Parathyroid adenoma (tissue), 2 donors: ENCODE data around the gene TMCC1.

Source experiments
- H2AFZ ChIP-seq: fragments of 300-600 bp; sonication (generic); one replicate; pipeline ENCODE4 v1.7.0; 2017; ENCODE audit warnings: antibody characterized with exemption, mild to moderate bottlenecking
- H3K27ac ChIP-seq: fragments of 300-600 bp; sonication (generic); one replicate; pipeline ENCODE4 v1.7.0; 2017
- H3K27me3 ChIP-seq: fragments of 300-600 bp; sonication (generic); one replicate; pipeline ENCODE4 v1.7.0; 2017; ENCODE audit warnings: low read length; ENCODE audit not compliant: control insufficient read depth, insufficient read depth
- H3K36me3 ChIP-seq: fragments of 300-600 bp; sonication (generic); one replicate; pipeline ENCODE4 v1.7.0; 2017; ENCODE audit warnings: low read length; ENCODE audit not compliant: control insufficient read depth, insufficient read depth
- H3K4me1 ChIP-seq: fragments of 300-600 bp; sonication (generic); one replicate; pipeline ENCODE4 v1.7.0; 2017; ENCODE audit warnings: control low read depth
- H3K4me2 ChIP-seq: fragments of 300-600 bp; sonication (generic); one replicate; pipeline ENCODE4 v1.7.0; 2017; ENCODE audit warnings: low read length
- H3K4me3 ChIP-seq: fragments of 300-600 bp; sonication (generic); one replicate; pipeline ENCODE4 v1.7.0; 2017; ENCODE audit warnings: low read depth, low read length
- H3K79me2 ChIP-seq: fragments of 300-600 bp; sonication (generic); one replicate; pipeline ENCODE4 v1.7.0; 2017; ENCODE audit warnings: control low read depth
- H3K9ac ChIP-seq: fragments of 300-600 bp; sonication (generic); one replicate; pipeline ENCODE4 v1.7.0; 2017; ENCODE audit warnings: mild to moderate bottlenecking
- H3K9me3 ChIP-seq: fragments of 300-600 bp; sonication (generic); one replicate; pipeline ENCODE4 v1.7.0; 2017; ENCODE audit warnings: low read length; ENCODE audit not compliant: control insufficient read depth
- TF ChIP-seq, protein P1 (sequence below): fragments of 300-600 bp; sonication (generic); IDR thresholded peaks from one replicate; pipeline ENCODE4 v1.7.0; 2017; ENCODE audit warnings: antibody characterized with exemption, mild to moderate bottlenecking
- donor health status: primary hyperparathyroidism.

The TMCC1 gene

DNA sequence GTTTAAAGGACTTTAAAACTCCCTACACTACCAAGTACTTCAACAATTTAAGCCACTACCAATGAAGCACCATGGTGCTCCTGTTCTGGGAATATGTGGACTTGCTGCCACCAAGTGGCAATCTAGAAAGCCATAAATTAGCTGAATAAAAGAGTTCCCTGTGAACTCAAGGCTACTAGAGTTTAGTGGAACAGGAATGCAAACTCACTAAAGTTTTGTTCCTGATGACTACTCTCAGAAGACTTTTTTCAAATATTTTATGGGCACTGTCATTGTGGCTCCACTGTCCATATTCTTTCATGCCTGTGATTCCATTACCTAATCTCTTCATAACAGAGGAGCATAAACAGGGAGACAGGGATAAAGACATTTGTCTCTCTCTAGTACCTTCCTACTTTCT lies 63.9 kb downstream of the TMCC1 start:
- TF ChIP-seq, protein P1, sequence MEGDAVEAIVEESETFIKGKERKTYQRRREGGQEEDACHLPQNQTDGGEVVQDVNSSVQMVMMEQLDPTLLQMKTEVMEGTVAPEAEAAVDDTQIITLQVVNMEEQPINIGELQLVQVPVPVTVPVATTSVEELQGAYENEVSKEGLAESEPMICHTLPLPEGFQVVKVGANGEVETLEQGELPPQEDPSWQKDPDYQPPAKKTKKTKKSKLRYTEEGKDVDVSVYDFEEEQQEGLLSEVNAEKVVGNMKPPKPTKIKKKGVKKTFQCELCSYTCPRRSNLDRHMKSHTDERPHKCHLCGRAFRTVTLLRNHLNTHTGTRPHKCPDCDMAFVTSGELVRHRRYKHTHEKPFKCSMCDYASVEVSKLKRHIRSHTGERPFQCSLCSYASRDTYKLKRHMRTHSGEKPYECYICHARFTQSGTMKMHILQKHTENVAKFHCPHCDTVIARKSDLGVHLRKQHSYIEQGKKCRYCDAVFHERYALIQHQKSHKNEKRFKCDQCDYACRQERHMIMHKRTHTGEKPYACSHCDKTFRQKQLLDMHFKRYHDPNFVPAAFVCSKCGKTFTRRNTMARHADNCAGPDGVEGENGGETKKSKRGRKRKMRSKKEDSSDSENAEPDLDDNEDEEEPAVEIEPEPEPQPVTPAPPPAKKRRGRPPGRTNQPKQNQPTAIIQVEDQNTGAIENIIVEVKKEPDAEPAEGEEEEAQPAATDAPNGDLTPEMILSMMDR, result peak; percentile 70
- H3K9me3 ChIP-seq, result no peaks in the 10 kb centered on the region
- H3K4me1 ChIP-seq, result peaks cover 5% of the 10 kb centered on the region
- H3K27me3 ChIP-seq, result no peaks in the 10 kb centered on the region
- H3K9ac ChIP-seq, result no peak overlapping the region
- H3K27ac ChIP-seq, result no peak overlapping the region
- H3K36me3 ChIP-seq, result no peaks in the 10 kb centered on the region
- H3K4me2 ChIP-seq, result no peak overlapping the region
- no peak overlapping the region for H2AFZ ChIP-seq
- no peak overlapping the region for H3K4me3 ChIP-seq
- peaks cover 11% of the 10 kb centered on the region for H3K79me2 ChIP-seq

DNA sequence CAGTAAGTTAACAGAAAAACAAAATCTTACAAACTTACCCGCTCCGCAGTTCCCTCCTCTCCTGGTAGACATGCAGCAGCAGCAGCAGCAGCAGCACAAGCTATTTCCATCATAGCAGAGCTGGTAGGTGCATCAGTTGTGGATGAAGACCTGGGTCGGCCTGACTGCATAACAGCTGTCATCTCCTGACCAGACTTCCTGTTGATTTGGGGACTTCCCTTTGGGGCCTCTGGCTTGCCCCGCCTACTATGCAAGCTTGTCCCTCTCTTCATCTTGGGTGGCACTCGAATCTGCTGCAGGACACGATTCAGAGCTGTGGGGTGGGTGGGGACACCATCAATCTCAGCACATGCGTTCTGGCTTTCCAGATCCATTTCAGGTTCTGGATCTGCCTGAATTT lies 65.7 kb downstream of the TMCC1 start:
- TF ChIP-seq, protein P1, result no peak
- Histone ChIP-seq H2AFZ (no peak overlapping the region), H3K79me2 (peaks cover 14% of the 10 kb centered on the region), H3K4me1 (peaks cover 7% of the 10 kb centered on the region), H3K4me3 (no peak overlapping the region), H3K4me2 (no peak overlapping the region), H3K36me3 (no peaks in the 10 kb centered on the region), H3K27ac (no peak overlapping the region), H3K9me3 (no peaks in the 10 kb centered on the region), H3K9ac (no peak overlapping the region), H3K27me3 (no peaks in the 10 kb centered on the region)

DNA sequence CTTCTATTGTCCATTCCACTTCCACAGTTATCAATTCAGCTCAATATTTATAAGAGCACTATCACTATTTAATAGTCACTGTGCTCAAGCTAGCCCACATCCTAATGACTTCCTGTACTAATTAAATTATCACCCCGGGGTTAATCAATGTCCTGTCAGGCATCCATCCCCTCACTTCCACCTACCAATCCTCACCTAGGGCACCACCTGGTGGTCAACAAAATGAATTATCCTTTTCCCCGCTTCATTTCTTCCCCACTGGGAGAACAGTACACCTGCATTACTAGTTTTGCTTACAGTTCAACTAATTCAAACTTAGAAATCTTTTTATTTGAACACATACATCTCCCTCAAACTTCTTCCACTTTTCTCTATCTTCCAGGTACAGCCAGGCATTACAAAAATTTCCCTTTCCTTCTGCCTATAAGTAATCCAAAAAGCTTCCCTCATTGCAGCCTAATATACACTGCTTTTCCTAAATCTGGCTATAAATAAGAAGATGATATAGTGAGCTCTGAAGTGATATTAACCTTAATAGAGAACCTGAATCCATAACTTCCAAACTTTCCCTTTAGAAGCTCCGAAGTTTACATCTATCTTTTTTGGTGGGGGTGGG lies 68.5 kb downstream of the TMCC1 start:
- no peak overlapping the region for H3K27ac ChIP-seq
- peaks cover 21% of the 10 kb centered on the region for H3K79me2 ChIP-seq
- H3K9ac ChIP-seq, result no peak overlapping the region
- H2AFZ ChIP-seq, result no peak overlapping the region
- H3K36me3 ChIP-seq, result no peaks in the 10 kb centered on the region
- TF ChIP-seq, protein P1, result peak; percentile 72
- H3K4me1 ChIP-seq, result peaks cover 2% of the 10 kb centered on the region
- no peaks in the 10 kb centered on the region for H3K27me3 ChIP-seq
- H3K4me2 ChIP-seq, result no peak overlapping the region
- H3K9me3 ChIP-seq, result no peaks in the 10 kb centered on the region
- H3K4me3 ChIP-seq, result no peak overlapping the region

DNA sequence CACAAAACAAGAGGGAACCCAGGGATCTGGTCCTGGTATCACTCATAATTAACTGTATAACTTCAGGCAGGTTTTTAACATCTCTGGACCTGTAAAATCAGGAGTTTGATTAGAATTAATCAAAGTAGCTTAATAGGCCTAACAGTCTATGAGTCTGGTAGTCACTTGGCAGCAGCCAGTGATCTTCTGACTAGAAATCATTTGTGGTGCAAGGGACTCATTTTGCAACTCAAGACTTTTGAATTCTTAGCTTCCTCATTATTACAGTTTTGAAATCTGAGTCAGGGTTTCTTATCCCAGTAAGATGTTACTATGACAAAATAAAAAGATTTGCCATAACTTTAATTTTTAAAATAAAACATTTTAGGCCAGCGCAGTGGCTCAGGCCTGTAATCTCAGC lies 70.8 kb downstream of the TMCC1 start:
- Histone ChIP-seq H3K4me1 (peaks cover 2% of the 10 kb centered on the region), H3K4me2 (no peak overlapping the region), H3K9me3 (no peaks in the 10 kb centered on the region), H3K27ac (no peak overlapping the region), H3K27me3 (no peaks in the 10 kb centered on the region), H3K9ac (no peak overlapping the region), H3K36me3 (no peaks in the 10 kb centered on the region), H3K79me2 (peaks cover 18% of the 10 kb centered on the region), H3K4me3 (no peak overlapping the region), H2AFZ (no peak overlapping the region)
- TF ChIP-seq, protein P1, result no peak

DNA sequence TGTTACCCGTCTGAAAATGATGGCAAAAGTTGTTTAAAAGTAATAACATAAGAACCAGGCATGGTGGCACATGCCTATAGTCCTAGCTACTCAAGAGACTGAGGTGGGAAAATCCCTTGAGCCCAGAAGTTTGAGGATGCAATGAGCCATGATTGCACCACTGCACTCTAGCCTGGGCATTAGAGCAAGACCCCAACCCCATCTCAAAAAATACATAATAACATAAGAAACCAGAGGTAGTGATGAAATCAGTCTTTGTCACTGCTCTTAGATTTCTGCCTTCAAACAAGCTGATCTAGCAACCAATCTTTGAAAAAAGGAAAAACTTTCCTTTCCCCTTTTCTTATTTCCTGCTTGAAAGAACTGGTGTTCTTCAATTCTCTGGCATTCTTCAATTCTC lies 71.3 kb downstream of the TMCC1 start:
- Histone ChIP-seq H2AFZ (no peak overlapping the region), H3K9me3 (no peaks in the 10 kb centered on the region), H3K4me2 (no peak overlapping the region), H3K4me1 (peaks cover 2% of the 10 kb centered on the region), H3K36me3 (no peaks in the 10 kb centered on the region), H3K27ac (no peak overlapping the region), H3K4me3 (no peak overlapping the region), H3K9ac (no peak overlapping the region), H3K27me3 (no peaks in the 10 kb centered on the region), H3K79me2 (peaks cover 20% of the 10 kb centered on the region)
- TF ChIP-seq, protein P1, result no peak
